ENCODE results near the gene ULK2. TPM values are rescaled to one million over a fixed set of nuclear protein-coding genes. Genes with fewer than 3 reads are reported as not detected.
"Not testable (repeated sequence)": the region's sequence is repeated elsewhere in the genome, so short reads cannot be mapped to it uniquely, and the experiment has no call there.

Gene ULK2
- total RNA-seq, 4 donors from 2014 or later, result 14.1 to 34.0 (median 19.2) TPM

DNA sequence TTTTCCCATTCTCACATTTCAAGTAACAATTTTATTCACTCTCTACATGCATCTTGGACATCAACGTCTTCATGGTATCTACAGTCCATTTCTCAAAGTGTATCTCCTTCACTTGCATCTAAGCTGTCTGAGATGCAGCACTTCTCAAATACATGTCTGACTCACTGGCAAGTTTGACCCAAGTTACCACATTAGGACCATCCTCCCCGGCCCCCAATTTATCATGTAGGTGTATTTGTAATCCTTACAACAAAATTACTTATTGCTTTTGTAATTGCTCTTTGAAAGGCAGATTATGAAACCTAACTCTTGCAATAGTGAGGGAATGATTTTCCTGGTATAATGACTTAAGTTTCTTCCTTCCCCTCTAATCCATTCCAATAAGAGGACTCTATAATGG, 28.9 kb upstream of the ULK2 start:
- WGBS, result 80% methylated on average over 2 of the region's 2 CpGs
- Histone ChIP-seq H3K36me3 (peaks cover 10% of the 10 kb centered on the region), H3K9me3 (no peaks in the 10 kb centered on the region), H3K4me1 (peaks cover 13% of the 10 kb centered on the region), H3K27ac (no peak overlapping the region), H3K4me3 (no peak overlapping the region), H3K27me3 (no peaks in the 10 kb centered on the region)
- TF ChIP-seq, protein P1, sequence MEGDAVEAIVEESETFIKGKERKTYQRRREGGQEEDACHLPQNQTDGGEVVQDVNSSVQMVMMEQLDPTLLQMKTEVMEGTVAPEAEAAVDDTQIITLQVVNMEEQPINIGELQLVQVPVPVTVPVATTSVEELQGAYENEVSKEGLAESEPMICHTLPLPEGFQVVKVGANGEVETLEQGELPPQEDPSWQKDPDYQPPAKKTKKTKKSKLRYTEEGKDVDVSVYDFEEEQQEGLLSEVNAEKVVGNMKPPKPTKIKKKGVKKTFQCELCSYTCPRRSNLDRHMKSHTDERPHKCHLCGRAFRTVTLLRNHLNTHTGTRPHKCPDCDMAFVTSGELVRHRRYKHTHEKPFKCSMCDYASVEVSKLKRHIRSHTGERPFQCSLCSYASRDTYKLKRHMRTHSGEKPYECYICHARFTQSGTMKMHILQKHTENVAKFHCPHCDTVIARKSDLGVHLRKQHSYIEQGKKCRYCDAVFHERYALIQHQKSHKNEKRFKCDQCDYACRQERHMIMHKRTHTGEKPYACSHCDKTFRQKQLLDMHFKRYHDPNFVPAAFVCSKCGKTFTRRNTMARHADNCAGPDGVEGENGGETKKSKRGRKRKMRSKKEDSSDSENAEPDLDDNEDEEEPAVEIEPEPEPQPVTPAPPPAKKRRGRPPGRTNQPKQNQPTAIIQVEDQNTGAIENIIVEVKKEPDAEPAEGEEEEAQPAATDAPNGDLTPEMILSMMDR (IDR thresholded peaks at IDR 0.05), result no peak
- TF ChIP-seq POLR2A (IDR thresholded peaks at IDR 0.05) (no peak), EP300 (IDR thresholded peaks at IDR 0.05) (no peak), POLR2AphosphoS5 (IDR thresholded peaks at IDR 0.05) (no peak)
- DNase-seq (ENCODE audit: low spot score in 2 of 2), result no peak

DNA sequence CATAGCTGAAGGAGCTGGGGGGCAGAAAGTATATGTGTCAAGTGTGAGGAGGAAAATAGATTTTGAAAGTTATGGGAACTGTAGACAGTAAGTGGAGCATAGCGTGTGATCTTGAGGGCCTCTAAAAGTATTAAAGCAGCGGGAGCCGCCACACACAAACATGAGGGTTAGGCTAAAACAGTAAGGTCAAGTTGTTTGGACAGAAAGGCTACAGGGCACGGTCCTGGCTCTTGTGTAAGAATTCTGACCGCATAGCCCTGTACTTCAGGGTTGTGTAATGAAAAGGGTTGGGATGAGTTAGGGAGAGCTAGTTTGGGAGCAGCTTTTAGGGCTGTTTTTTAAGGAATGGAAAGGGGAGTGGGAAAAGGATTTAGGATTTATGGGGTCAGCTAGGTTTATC, 22.8 kb upstream of the ULK2 start:
- H3K4me1 ChIP-seq; H3K36me3 ChIP-seq; DNase-seq (ENCODE audit: low spot score in 2 of 2); H3K9me3 ChIP-seq; H3K4me3 ChIP-seq; H3K27me3 ChIP-seq; H3K27ac ChIP-seq: not testable (repeated sequence)
- 91% methylated on average over 5 of the region's 5 CpGs for WGBS

DNA sequence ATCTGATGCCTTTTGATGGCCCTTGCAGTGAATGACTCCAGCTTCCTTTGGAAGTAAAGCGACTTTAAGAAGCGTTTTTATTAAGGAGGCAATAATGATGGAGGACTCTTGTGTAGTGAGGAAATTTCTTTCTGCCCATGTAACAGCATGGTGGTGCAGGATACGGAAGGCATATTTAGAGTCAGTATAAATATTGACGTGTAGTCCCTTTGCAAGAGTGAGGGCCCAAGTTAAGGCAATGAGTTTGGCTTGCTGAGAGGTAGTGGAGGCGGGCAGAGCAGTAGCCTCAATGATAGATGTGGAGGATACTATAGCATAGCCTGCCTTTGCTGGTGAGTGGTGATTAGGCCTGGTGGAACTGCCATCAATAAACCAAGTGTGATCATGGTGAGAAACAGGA, 22.3 kb upstream of the ULK2 start:
- H3K36me3 ChIP-seq; H3K4me1 ChIP-seq; H3K9me3 ChIP-seq; H3K27me3 ChIP-seq; H3K4me3 ChIP-seq; H3K27ac ChIP-seq; DNase-seq (ENCODE audit: low spot score in 2 of 2): not testable (repeated sequence)
- WGBS, result 96% methylated on average over 5 of the region's 5 CpGs

DNA sequence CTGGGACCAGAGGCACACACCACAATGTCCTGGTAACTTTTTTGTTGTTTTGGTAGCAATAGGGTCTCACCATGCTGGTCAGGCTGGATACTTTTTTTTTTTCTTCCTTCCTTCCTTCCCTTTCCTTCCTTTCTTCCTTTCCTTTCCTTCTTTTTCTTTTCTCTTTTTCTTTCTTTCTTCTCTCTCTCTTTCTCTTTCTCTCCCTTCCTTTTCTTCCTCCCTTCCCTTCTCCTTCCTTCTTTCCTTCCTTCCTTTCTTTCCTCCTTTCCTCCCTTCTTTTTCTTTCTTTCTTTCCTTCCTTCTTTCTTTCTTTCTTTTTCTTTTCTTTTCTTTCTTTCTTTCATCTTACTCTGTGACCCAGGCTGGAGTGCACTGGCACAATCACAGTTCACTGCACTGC, 18.4 kb upstream of the ULK2 start:
- TF ChIP-seq POLR2AphosphoS5 (IDR thresholded peaks at IDR 0.05) (no peak), EP300 (IDR thresholded peaks at IDR 0.05) (no peak), POLR2A (IDR thresholded peaks at IDR 0.05) (no peak)
- TF ChIP-seq, protein P1 (IDR thresholded peaks at IDR 0.05), result no peak
- no peak for DNase-seq (ENCODE audit: low spot score in 2 of 2)
- H3K4me1 ChIP-seq, result no peaks in the 10 kb centered on the region
- H3K4me3 ChIP-seq, result no peak overlapping the region
- H3K27me3 ChIP-seq, result no peaks in the 10 kb centered on the region
- no peaks in the 10 kb centered on the region for H3K36me3 ChIP-seq
- no peaks in the 10 kb centered on the region for H3K9me3 ChIP-seq
- no peak overlapping the region for H3K27ac ChIP-seq

DNA sequence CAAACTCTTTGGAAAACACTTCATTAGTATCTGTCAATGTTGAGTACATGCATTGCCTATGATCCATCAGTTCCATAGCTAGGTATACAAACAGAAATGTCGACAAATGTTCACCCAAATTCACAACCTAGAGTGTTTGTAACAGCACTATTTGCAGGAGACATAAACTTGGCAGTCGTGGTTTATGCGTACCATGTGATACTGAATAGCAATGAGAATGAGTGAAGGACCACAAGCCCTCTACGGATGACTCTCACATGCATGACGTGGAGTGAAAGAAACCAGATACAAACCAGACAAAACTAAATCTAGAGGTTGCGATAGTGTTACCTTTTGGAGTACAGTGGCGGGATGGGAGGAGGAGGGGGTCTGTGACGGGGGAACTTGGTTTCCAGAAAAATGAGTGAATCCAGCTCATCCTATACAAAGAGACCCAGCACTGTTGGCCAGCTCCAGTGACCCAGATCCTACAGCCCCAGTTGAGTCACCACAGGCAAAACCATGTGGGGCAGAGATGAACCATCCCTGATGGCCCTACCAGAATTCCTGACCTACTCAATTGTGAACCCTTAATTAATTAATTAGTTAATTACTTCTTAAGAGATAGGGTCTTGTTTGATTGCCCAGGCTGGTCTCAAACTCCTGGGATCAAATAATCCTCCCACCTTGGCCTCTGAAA, 15.9 kb upstream of the ULK2 start:
- no peaks in the 10 kb centered on the region for H3K27me3 ChIP-seq
- no peak for TF ChIP-seq POLR2A (IDR thresholded peaks at IDR 0.05)
- TF ChIP-seq POLR2AphosphoS5 (IDR thresholded peaks at IDR 0.05), result no peak
- TF ChIP-seq, protein P1 (IDR thresholded peaks at IDR 0.05), result no peak
- TF ChIP-seq EP300 (IDR thresholded peaks at IDR 0.05), result no peak
- 79% methylated on average over 8 of the region's 8 CpGs for WGBS

DNA sequence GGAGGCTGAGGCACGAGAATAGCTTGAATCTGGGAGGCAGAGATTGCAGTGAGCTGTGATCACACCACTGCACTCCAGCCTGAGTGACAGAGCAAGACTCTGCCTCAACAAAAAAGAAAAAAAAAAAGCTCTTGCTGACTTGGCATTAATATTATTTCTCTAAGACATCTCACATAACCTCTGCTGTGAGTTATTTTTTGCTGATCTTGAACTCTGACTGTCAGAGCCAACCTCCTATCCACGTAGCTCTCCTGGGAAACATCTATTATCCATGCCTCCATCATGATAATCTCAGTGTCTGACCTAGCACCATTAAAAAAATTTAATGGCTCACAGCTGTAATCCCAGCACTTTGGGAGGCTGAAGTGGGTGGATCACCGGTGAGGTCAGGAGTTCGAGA, 12.7 kb upstream of the ULK2 start:
- Histone ChIP-seq H3K4me1 (no peaks in the 10 kb centered on the region), H3K27me3 (no peaks in the 10 kb centered on the region), H3K9me3 (no peaks in the 10 kb centered on the region), H3K4me3 (no peak overlapping the region), H3K36me3 (no peaks in the 10 kb centered on the region), H3K27ac (no peak overlapping the region)
- DNase-seq (ENCODE audit: low spot score in 2 of 2), result no peak
- WGBS, result 87% methylated on average over 4 of the region's 4 CpGs
- TF ChIP-seq EP300 (IDR thresholded peaks at IDR 0.05) (no peak), POLR2AphosphoS5 (IDR thresholded peaks at IDR 0.05) (no peak), POLR2A (IDR thresholded peaks at IDR 0.05) (no peak)

More for the DNA sequence above, 15.9 kb upstream of the ULK2 start:
- Histone ChIP-seq H3K36me3 (no peaks in the 10 kb centered on the region), H3K4me1 (no peaks in the 10 kb centered on the region), H3K9me3 (no peaks in the 10 kb centered on the region), H3K4me3 (no peak overlapping the region), H3K27ac (no peak overlapping the region)
- no peak for DNase-seq (ENCODE audit: low spot score in 2 of 2)

DNA sequence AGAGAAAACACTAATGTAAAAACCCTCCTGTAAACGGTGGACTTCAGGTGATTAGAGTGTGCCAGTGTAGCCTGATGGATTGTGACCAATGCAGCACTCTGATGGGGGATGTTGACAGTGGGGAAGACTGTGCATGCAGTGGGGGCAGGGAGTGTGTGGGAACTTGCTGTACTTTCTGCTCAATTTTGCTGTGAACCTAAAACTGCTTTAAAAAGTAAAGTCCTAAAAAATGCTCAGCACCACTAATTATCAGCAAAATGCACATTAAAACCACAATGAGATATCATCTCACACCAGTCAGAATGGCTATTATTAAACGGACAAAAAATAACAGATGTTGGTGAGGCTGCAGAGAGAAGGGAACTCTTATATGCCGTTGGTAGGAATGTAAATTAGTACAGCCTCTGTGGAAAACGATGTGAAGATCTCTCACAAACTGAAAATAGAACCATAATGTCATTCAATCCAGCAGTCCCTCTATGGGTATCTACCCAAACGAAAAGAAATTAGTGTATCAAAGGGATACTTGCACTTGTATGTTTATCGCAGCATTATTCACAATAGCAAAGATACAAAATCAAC, 9.7 kb upstream of the ULK2 start:
- TF ChIP-seq POLR2AphosphoS5 (IDR thresholded peaks at IDR 0.05) (no peak), EP300 (IDR thresholded peaks at IDR 0.05) (no peak), POLR2A (IDR thresholded peaks at IDR 0.05) (no peak)
- TF ChIP-seq, protein P1 (IDR thresholded peaks at IDR 0.05), result no peak
- 57% methylated on average over 6 of the region's 6 CpGs for WGBS
- H3K27ac ChIP-seq, result no peak overlapping the region
- no peaks in the 10 kb centered on the region for H3K27me3 ChIP-seq
- no peak overlapping the region for H3K4me3 ChIP-seq
- H3K4me1 ChIP-seq, result no peaks in the 10 kb centered on the region
- DNase-seq (ENCODE audit: low spot score in 2 of 2), result no peak
- no peaks in the 10 kb centered on the region for H3K36me3 ChIP-seq
- no peaks in the 10 kb centered on the region for H3K9me3 ChIP-seq
